Keratinocyte (primary cell): ENCODE measurements around the gene B3GALNT1.

ENCODE experiments used
- EZH2 ChIP-seq: IDR thresholded peaks from one replicate; pipeline ENCODE4 v1.6.1; 2012; ENCODE audit warnings: inconsistent platforms, mild to moderate bottlenecking, low read length, moderate library complexity
- TF ChIP-seq, protein P1 (sequence below), 3 experiments: IDR thresholded peaks in 1 of 3; conservative IDR thresholded peaks in 1 of 3; optimal IDR thresholded peaks in 1 of 3; 2 replicates in 2 of 3; 3 replicates in 1 of 3; pipeline versions ENCODE3 to v1.5.1; 2011; ENCODE audit warnings: low read length in 3 of 3, mild to moderate bottlenecking in 3 of 3, moderate library complexity in 2 of 3, control low read depth in 1 of 3, inconsistent platforms in 1 of 3; ENCODE audit not compliant: insufficient read depth in 2 of 3; ENCODE audit errors: extremely low read depth in 1 of 3

DNA sequence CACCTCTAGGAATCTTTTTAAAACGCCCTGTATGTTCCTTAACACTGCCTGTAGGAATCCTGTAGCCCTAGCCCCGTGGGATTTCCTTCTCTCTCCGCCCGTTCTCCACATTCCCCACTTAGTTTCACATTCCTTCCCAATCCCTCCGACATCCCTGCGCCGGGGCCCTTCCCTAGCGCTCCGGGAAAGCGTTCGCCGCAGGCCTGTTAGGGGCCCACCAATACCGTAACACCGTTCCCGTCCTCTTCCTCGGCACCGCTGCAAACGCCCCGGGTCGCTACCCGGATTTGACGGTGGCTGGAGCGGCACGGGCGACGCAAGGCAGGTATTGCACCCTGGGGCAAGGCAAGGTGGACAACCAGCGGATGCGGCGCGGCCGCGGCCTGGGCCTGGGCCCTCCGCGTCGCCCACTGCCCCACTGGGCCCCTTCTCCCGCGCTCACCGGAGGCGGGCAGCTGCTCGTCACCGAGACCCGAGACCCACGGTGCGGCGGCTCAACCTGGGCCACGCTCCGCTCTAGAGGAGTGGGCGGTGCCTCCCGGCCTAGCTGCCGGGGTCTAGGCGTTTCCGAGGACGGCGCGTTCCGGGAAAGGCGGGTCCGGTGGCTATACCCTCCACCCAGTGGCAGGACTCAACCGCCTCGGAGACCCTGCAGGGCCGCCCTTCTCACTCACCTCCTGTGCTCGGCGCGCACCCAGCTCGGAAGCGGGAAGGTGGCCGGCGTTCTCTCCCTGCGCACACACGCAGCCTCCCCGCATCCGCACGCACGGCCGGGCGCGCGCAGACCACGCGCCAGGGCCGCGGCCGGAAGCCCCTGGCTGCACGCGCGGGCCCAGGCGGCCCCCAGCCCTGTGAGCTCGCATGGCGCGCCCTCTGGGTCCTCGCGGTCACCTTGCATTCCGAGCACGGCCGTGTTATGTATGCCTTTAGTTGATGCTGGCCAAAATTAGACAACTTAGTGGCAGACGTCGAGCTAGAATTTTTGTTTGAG, at the start of gene B3GALNT1:
- TF ChIP-seq, protein P1, sequence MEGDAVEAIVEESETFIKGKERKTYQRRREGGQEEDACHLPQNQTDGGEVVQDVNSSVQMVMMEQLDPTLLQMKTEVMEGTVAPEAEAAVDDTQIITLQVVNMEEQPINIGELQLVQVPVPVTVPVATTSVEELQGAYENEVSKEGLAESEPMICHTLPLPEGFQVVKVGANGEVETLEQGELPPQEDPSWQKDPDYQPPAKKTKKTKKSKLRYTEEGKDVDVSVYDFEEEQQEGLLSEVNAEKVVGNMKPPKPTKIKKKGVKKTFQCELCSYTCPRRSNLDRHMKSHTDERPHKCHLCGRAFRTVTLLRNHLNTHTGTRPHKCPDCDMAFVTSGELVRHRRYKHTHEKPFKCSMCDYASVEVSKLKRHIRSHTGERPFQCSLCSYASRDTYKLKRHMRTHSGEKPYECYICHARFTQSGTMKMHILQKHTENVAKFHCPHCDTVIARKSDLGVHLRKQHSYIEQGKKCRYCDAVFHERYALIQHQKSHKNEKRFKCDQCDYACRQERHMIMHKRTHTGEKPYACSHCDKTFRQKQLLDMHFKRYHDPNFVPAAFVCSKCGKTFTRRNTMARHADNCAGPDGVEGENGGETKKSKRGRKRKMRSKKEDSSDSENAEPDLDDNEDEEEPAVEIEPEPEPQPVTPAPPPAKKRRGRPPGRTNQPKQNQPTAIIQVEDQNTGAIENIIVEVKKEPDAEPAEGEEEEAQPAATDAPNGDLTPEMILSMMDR (optimal IDR thresholded peaks at IDR 0.05 in 1 of 3, IDR thresholded peaks at IDR 0.05 in 1 of 3, conservative IDR thresholded peaks at IDR 0.05 in 1 of 3; ENCODE audit: extremely low read depth in 1 of 3, insufficient read depth in 2 of 3, low read length in 3 of 3), result no peak
- no peak for TF ChIP-seq EZH2
